Measurements from ENCODE around the gene P2RX4.
A peak's percentile ranks its signal among the peaks of the same experiment; 100 is the strongest.
"Not testable (repeated sequence)": the region's sequence is repeated elsewhere in the genome, so short reads cannot be mapped to it uniquely, and the experiment has no call there.

The P2RX4 gene

GRCh38 chr12:121245951-121246350 is 36.0 kb downstream of the P2RX4 start:
- no peak for DNase-seq

DNA sequence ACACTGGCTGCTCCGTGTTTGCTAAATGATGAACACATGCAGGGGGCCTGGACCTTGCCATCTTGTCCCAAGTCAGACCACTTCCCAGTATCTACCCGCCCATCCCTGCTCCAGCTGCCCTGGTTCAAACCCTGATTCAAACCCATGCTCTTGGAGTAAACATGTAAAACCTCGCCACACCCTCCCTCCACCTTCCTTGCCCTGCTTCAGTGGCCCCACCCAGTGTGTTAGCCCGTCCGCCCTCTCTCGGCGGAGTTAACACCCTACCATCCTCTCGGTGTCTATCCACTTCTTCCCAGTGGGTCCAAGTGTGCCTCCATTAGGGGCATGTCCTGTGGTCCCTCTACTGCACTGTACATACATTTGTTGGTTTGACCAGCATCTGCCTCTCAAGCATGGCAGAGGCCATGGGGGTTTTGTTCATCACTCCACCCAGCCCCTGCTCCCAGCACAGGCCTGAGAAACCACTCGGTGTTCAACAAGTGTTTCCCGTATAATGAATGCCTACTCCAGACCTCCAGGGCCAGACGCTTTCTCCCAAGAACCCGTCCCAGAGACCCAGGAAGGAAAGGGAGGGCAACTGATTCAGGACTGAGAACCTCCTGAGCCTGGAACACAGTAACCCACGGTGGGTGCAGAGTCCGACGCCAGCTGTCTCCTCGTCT is 37.1 kb downstream of the P2RX4 start:
- no peak for DNase-seq

DNA sequence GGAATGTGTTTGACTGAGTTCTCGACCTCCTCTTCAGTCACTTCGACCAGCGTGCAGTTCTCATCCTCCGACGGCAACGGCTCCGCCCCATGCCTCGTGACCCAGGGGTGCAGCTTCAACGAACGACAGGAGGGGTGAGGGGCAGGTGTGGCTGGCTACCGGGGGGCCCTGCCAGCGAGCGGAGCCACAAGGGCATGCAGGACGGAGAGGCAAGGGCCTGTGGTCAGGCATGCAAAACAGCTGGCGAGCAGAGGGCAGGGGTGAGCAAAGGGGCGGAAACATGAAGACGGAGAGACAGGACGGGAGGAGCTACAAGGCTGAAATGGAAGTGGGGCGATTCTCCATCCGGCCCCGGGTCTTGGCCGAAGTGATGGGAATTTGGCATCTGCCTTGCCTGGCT is 38.7 kb downstream of the P2RX4 start:
- no peak for DNase-seq

GRCh38 chr12:121250359-121250758 is 40.4 kb downstream of the P2RX4 start:
- no peak for DNase-seq

GRCh38 chr12:121251838-121252237 is 41.9 kb downstream of the P2RX4 start:
- no peak for DNase-seq

GRCh38 chr12:121252712-121253345 is 42.9 kb downstream of the P2RX4 start:
- DNase-seq = no peak

DNA sequence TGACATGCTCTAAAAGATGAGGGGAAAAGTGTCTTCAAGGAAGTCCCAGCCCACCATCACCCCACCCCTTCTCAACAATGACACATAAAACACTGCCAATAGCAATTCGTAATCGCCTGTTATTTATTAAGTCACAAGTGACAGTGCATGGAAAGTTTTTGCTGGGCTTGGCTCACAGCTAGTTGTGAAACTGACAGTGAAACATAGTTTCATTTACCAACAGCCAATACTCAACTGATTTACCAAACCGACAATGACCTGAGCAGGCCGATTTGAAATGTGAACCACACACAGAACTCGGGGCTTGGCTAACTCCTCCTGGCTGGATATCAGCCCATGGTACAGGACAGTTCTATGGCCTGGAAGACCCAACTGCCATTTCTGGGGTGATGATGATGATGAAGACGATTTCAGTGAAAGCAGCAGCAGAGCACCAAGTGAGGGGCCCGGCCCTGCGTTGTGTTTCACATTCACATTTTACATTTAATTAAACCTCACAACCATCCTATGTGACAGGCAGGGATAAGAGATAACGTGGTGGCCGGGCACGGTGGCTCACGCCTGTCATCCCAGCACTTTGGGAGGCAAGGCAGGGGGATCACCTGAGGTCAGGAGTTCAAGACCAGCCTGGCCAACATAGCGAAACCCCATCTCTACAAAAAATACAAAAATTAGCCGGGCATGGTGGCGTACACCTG is 43.9 kb downstream of the P2RX4 start:
- no peak for DNase-seq

DNA sequence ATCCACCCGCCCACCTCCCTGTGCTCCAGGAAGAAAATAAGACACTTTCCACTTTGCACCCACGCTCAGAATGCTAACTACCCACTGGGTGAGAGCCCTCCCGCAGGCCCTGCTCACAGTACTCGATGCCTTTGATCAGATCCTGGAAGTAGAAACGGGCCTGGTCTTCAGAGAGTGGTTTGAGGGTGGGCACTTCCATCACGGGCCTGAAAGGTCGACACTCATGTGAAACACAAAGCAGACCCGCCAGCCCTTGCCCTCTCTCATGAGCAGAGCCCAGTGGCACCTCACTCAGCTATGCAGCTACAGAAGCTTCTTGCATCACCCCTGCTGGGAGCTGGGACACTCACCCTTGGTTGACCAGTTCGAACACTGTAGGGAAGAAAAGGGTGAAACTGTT is 45.5 kb downstream of the P2RX4 start:
- DNase-seq = no peak

DNA sequence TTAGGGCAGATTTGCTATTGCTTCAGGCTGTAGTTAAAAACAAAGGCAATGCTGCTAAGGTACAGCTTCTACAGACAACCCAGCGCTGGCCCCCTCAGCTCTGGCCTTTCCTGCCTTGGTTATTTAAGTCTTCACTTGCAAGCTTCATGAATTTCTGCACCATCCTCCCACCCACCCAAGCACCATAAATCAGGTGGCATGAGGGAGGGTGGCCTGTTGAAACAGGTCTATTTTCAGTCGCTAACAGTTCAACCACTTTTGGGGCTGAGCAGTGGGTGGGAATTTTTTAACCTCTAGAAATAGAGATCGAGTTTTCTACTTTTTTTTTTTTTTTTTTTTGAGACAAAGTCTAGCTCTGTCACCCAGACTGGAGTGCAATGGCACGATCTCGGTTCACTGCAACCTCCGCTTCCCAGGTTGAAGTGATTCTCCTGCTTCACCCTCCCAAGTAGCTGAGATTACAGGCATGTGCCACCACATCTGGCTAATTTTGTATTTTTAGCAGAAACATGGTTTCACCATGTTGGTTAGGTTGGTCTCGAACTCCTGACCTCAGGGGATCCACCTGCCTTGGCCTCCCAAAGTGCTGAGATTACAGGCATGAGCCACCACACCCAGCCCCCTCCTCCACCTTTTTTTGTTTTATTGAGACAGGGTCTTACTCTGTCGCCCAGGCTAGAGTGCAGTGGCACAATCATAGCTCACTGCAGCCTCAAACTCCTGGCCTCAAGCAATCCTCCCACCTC is 47.9 kb downstream of the P2RX4 start:
- not testable (repeated sequence) for DNase-seq

- DNase-seq = no peak
Measured at GRCh38 chr12:121259074-121259473, 49.1 kb downstream of the P2RX4 start.

- no peak for DNase-seq
Measured at GRCh38 chr12:121260091-121260490, 50.2 kb downstream of the P2RX4 start.

GRCh38 chr12:121261398-121261797 is 51.5 kb downstream of the P2RX4 start:
- no peak for DNase-seq

DNA sequence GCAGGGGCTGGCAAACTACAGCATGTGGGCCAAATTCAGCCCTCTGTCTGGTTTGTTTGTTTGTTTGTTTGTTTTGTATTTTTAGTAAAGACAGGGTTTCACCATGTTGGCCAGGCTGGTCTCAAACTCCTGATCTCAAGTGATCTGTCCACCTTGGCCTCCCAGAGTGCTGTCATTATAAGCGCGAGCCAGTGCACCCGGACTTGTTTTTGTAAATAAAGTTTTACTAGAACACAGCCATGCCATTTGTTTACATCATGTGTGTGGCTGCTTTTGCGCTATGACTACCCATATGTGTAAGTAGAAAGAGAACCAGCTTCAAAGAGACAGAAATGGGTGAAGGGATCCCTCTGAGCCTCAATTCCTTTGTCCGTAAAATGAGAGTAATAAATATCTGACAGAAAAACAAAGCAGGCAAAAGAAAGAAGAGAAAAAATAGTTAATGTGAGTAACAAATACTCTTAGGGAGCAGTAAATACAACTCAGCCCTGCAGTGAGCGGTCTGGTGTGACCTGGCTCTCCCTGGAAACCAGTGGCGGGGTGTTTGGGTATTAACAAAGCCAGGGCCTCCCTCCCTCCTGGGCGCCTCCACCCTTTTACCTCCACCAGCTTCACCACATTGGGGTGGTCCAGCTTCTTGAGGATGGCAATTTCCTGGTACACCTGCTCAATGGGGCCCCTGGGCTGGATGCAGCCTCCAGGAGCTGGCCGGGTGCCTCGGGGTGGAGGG is 53.4 kb downstream of the P2RX4 start:
- DNase-seq = no peak

- DNase-seq = no peak
Measured at GRCh38 chr12:121264135-121264534, 54.2 kb downstream of the P2RX4 start.

DNA sequence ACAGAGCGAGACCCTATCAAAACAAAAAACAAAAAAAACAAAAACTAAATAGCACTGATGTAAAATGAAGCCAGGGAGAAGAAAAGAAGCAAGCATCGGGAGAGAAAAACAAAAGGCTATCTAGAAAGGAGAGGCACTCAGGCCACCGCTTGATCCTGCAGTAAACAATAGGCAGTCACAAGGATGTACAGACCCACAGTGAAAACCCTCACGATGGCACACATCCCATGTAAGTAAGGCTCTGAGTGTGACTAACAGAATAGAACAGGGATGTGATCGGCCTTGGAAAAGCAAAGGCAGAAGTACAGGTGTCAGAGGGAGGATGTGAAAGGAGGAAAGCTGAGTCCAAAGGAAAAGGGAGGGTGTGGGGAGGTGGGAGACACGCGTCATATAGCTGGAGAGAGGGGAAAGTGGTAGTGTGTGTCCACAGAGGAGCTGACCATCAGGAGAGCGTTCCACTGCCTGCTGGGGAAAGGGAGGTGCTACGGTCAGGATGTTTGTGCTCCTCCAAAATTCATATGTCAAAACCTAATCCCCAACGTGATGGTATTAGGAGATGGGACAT is 55.1 kb downstream of the P2RX4 start:
- DNase-seq = no peak

DNA sequence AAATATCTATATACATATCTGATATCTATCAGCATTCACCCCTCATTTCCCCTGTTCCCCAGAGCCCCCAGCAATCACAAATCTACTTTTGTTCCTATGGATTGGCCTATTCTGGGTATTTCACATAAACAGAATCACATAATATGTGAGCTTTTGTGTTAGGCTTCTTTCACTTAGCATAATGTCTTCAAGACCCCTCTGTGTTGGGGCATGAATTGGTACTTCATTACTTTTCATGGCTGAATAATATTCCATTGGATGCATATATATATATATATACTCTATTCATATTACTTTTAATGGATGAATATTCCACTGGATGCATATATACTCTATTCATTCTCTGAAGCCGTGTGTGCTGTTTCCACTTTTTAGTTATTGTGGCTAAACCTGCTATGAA is 57.9 kb downstream of the P2RX4 start:
- no peak for DNase-seq

DNA sequence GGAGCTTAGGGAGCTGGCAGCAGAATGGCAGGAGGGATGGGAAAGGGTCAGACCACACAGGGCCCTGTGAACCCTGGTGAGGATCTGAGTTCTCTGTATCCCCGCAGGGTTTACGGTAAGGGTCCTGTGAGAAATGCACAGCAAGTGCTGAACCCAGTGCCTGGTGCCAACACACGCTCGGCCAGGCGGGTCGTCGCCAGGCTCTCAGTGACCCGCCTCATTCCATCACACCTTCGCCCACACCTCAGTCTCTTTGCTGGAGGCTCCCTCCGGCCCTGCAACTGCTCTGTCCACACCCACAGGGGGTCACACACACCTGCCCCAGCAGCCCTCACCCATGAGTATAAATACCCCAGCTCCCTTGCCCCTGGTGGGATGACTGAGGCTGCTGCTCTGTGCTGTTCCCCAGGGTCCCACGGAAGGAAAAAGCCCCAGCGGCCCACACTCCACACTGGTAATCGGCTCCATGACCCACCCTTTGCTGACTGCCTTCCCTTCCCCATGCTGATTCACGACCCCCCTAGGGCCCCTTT is 63.5 kb downstream of the P2RX4 start:
- DNase-seq = no peak

GRCh38 chr12:121274036-121274763 is 64.3 kb downstream of the P2RX4 start:
- no peak for DNase-seq

GRCh38 chr12:121277374-121277759 is 67.4 kb downstream of the P2RX4 start:
- no peak for DNase-seq

DNA sequence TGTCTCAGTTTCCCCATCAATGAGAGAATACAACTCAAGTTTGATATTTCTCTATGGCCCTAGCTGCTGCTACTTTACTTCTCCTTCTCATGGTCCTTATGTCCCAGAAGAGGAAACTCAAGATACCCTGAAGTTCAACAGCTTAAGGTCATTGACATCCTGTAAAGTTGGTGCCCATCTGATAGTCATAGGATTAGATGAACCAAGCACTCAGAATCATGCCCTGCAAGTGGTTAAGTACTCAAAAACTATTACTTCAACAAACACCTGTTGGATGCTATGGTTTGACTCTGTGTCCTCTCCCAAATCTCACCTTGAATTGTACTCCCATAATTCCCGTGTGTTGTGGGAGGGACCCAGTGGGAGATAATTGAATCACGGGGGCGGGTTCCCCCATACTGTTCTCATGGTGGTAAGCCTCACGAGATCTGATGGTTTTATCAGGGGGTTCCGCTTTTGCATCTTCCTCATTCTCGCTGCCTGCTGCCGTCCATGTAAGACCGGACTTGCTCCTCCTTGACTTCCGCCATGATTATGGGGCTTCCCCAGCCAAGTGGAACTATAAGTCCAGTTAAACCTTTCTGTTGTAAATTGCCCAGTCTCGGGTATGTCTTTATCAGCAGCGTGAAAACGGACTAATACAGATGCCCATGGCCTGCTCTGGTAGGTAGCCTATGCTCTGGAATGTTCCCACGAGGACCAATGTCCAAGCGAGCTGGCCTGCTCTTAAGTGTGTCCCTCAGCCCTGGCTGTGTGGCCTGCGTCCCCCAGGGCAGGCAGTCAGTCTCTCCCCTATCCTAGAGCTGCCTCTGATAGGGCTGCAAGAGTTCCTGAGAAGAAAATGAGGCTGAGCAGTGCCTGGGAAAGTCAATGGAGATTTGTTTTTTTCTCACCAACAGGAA is 68.5 kb downstream of the P2RX4 start:
- peak in 1 of 2 experiments; percentile 6 for DNase-seq

DNA sequence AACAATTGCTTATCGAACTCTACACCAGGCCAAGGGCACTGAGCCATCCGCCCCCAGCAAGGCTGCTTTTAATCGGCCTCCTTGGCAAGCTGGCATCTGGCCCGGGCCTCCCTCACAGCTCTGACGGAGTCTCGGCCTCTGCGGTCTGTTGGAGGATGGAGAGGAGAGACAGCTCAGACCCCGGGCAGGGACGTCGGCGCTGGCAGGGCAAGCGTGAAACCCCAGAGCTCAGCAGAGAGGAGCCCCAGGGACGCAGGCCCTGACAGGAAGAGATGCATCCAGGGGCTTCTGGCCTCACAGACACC is 69.1 kb downstream of the P2RX4 start:
- no peak for DNase-seq

Measured in AML-193 (cell line).